Tongue (tissue), 2 donors: ENCODE results near the gene CBY1. TPM values are rescaled to one million over a fixed set of nuclear protein-coding genes. Genes with fewer than 3 reads are reported as not detected.

Experiments used
- DNase-seq: peaks from one replicate; pipeline ENCODE4 v3.0.0-alpha.2; 2015
- total RNA-seq: library from RNA; depleted of rRNA; stranded (reverse); fragments of >200 nt; gene quantifications from one replicate; pipeline ENCODE4 v1.2.3, GENCODE V29; 2014

CBY1 gene
- total RNA-seq, 1 donor from 2014 or later, result 15.2 TPM

GRCh38 chr22:38649841-38650522, 6.5 kb upstream of the CBY1 start:
- no peak for DNase-seq

DNA sequence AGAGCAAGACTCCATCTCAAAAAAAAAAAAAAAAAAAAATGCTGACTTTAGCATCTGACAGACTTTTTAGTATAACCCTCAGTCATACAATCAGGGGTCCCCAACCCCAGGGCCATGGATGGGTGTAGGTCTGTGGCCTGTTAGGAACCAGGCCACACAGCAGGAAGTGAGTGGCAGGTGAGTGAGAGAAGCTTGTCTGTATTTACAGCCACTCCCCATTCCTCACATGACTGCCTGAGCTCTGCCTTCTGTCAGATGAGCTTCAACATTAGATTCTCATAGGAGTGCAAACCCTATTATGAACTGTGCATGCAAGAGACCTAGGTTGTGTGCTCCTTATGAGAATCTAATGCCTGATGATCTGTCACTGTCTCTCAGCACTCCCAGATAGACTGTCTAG, 3.6 kb upstream of the CBY1 start:
- no peak for DNase-seq

DNA sequence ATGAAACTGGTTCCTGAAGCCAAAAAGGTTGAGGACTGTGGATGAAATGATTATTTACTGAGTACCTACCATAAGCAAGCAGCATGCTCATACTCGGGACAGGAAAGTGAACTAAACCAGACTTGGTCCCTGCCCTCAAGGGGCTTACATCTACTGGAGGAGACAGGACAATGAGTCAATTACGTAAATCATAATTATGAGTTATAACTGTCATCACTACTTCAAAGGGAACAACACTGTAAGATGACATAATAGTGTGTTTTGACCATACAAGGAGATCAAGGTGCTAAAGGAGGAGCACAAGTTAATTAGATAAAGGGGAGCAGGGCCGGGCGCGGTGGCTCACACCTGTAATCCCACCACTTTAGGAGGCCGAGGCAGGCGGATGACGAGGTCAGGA, 2.7 kb upstream of the CBY1 start:
- no peak for DNase-seq

GRCh38 chr22:38655519-38656255, 751 bp upstream of the CBY1 start:
- peak; percentile 24 for DNase-seq

DNA sequence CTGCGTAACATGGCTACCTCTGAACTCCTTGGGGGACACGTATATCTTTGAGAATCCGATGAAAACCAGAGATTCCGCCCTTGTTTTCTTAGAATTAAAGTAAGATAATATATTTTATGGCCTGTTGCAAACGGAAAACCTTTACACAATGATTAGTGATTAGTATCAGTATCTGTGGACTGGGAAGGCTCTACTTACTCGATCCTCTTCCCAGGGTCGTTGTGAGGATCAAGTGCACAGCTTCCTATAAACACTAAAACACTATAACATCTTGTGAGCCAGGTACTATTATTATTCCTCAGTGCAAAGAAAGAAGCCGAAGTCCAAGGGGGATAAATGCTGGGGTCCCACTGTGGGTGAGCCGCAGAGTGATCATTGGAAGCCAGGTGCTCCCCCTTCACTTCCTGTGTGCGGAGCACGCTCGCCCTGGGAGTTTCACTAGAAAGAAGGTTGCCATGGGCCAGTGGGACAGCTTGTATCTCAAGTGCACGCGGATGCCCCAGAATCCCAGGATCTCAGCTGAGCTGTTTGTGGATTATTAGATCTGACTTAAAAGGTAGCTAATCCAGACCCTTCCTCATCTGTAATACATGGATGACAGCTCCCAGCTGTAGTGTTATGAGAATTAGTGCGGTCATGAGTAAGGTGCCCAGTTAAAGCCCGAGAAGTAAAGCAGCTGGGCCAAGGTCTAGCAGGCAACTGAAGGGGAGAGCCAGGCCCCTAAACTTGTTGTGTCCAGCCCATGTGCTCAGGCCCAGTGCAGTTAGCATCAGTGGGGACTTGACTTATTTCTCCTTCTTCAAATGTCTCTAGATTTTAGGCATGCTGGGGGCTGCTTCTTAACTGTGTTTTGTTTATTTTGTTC, 839 bp downstream of the CBY1 start:
- DNase-seq, result peak; percentile 42

DNA sequence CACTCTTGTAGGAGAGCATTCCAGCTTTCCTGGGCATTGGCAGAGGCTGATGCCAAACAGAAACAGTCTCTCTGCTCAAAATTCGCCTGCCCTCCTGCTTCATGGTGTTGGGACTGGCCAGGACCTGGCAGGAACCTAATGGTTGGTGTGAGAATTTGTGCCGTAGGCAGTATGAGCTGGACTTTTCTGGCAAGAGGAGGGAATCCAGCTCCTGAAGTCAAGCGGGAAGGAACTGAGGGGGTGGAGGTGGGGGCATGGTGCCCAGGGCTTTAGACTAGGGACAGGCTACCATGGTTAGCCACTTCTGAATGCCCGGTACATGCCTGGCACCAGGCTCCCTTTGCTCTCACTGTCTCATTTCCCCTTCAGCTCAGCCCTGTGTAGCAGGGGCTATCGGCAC, 18.4 kb downstream of the CBY1 start:
- DNase-seq, result no peak

DNA sequence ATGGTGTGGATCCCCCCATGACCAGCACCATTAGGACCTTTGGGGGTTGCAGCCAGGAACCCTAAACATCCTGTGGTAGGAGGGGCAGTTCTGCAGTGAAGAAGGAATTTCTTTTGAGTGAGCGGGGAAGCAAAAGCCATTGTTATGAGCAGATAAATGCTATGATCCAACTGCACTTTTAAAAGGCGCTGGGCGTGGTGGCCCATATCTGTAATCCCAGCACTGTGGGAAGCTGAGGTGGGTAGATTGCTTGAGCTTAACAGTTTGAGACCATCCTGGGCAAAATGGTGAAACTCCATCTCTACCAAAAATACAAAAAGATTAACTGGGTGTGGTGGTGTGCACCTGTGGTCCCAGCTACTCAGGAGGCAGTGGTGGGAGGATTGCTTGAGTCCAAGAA, 19.4 kb downstream of the CBY1 start:
- no peak for DNase-seq

- peak; percentile 94 for DNase-seq
Observed at GRCh38 chr22:38681582-38682335, 25.3 kb downstream of the CBY1 start, which contains the start of gene TOMM22. TOMM22 (plus strand) TSS chr22:38681957; CDS start chr22:38681979, 22 bp downstream.

DNA sequence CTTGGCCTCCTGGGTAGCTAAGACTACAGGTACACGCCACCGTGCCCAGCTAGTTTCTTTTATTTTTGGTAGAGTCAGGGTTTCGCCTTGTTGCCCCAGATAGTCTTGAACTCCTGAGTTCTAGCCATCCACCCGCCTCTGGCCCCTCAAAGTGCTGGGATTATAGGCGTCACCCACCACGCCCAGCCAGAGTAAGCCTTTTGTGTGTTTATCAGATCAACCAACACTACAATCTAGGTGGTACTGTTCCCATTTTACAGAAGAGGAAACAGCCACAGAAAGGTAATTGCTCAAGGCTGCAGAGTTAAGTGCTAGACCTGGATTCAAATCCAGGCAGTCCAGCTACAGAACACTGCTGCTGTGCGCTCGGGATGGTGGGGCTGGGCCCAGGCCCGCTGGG, 28.5 kb downstream of the CBY1 start:
- no peak for DNase-seq

DNA sequence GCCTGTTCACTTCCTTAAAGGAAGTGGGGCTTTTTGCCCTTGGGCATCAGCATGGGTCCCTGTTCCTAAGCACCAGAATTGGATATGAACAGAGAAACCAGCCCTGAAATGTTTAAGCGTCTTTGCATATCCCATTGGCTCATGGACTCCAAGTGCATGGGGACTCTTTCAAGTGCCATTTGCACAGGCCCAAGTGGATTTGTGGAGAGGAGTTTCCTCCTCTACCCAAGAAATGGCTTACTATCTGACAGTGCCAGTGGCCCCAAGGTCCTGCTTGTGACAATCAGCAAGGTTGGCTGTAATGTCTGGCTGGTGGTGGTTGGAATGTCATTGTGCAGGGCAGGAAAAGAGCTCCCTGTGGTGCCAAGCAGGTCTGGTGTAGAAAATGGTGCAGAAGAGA, 29.3 kb downstream of the CBY1 start:
- DNase-seq, result no peak

DNA sequence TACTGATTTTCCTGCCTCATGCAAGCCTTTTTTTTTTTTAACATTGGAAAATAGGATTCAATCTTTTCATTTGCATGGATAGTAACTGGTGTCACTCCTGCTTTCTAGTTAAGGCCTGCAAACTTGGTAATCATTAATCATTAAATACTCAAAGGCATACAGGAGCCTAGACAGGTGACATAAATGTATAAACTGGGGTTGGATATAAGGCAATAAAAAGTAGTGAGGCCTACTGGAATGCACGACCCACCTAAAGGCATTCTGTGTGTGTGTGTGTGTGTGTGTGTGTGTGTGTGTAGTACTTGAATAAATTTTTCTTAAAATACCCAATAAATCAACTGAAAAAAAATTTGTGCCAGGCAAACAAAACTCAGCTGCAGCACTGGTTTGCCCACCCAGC, 33.2 kb downstream of the CBY1 start:
- DNase-seq, result no peak

DNA sequence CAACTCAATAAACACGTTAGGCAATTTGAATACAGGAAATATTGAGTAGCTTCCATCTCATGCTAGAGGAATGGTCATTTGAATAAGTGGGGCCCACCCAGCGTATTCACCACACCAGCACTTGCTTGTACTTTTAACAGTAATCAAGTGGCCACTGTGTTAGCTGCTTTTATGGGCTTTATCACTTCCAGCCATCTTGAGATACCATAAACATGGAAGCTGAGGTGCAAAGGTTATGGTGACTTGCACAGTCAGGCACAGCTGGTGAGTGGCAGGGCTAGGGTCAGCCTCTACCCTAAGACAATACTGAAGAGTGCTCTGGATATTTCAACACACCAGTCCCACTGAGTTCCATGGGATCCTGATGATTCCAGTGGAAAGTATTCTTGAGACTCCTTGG, 37.6 kb downstream of the CBY1 start:
- DNase-seq, result no peak

GRCh38 chr22:38694940-38695339, 38.5 kb downstream of the CBY1 start:
- DNase-seq, result no peak

DNA sequence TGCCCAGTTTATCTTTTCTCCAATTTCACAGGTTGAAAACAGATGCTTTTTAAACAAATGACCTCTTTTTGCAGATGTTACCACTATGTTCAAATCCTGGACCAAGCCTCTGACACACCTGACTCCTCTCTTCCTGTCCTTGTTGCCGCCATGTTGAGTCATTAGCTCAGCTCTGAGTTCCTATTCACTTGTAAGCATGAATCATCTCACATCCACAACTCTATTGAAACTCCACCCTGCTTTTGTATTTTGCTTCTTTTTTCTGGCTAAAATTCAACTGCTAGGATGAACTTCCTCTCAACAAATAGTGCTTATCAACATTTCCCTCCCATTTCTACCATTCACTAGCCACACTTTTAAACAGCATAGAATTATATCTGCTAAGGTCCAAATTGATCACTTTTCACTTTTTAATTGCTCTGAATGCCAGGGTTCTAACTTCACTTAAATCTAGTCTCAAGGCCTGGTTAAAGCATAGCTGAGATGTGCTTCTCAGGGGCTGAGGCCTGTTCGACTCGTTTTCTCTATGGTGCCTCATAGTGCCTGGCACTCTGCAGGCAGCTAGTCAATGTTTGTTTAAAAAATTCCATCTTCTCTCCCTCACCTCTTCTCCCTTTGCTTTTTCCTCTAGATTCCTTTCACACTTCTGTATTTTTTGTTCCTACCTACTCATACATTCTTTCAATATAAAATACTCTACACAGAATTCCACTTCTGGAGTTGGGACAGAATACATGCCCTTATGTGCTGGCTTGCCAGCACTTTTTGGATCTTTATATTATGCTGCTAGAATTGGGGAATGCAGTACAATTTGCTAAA, 40.4 kb downstream of the CBY1 start:
- DNase-seq, result no peak

- DNase-seq, result no peak
Observed at GRCh38 chr22:38697425-38698089, 41.1 kb downstream of the CBY1 start.

DNA sequence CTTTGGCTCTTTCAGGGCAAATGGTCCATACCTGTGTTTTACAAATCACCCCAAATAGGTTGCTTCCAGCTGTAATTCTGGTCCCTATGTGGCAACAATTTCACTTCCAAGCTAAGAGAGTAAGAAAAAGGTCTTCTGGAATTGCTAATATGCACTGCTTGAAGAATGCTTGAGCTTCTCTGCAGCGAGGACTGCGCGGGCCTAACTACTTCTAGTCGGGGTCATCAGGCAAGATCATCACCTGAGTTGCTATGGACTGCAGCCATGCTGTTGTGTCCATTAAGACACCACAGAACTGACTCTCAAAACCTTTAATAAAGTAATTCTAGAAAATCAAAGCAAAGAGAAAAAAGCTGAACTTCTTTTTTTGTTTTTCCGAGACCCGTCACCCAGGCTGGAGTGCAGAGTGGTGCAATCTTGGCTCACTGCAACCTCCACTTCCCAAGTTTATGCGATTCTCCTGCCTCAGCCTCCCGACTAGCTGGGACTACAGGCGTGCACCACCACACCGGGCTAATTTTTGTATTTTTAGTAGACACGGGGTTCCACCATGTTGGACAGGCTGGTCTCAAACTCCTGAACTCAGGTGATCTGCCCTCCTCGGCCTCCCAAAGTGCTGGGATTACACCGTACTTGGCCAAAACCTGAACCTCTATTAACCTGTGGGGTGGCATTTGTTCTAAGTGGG, 42.1 kb downstream of the CBY1 start:
- no peak for DNase-seq

DNA sequence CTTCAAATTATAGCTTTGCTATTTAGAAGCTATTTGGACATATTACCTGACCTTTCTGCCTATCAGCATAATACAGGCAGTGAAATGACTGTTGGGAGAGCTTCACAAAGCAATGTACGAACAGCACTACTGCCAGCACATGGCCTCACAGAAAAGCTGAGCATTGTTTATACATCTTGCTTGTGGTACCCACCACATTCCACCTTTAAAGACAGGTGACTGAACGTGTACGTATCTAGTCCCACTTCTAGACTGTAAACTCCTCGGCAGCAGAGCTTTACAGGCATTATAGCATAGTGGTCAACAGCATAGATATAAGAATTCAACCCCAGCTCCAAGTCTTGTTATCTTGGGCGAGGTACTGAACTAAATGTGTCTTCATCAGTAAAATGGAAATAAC, 42.7 kb downstream of the CBY1 start:
- no peak for DNase-seq

DNA sequence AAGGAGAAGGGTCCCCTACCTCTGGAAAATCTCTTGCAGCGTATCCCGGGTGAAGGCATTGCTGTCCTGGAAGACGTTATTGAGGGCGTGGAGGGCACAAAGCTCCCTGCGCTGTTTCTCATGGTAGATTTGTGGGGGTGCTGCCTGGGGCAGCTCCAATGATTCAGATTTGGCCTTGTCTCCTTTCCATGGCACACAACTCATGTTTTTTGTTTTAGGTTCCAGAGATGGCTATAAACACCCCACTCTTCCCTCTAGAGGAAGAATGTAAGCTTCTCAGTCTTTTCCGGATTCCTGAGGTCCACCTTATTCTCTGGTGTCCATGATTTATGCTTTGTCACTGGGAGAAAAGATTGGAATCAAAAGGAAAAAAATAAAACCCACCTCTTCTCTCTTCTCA, 43.3 kb downstream of the CBY1 start:
- DNase-seq, result peak; percentile 34

DNA sequence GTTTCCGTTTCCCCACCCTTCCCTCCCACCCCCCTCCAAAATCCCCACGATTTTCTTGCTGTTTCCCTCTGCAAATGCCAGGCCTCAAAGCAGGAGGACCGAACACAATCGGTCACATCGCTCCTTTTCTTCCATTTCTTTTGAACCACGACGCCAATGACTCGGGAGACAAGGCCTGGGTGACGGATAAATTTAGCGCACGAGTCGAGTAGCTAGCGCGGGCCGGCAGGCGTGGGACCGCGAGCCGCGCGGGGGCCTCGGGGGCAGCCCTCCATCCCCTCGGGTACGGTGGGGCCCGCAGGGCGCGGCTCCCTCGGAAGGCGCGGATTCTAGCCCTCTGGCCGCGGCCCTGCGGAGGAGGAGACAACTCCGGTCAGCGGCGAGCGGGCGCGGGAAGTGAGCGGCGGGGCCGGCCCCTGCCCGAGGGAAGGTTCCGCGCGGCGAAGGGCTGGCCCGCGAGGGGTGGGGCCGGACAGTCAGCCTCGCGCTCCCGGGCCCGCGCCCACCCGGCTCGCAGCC, 43.9 kb downstream of the CBY1 start:
- DNase-seq, result no peak
